ENCODE measurements around the gene SLC2A5.
A peak's percentile ranks its signal among the peaks of the same experiment; 100 is the strongest.

Gene SLC2A5

DNA sequence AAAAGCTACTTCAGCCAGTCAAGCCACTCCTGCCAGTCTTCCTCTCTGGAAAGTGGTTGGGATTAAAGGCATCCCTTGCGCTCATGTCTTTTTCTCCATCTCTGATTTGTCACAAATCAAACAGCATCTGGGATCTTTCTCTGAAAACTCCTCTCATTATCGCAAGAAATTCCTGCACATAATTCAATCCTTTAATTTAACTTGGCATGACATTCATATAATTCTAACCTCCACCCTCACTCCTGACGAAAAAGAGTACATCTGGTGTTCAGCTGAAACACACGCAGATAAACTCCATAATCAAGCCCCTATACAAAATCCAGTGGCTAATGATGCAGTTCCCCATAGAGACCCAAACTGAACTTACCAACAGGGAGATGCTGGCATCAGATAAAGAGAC lies 19.4 kb upstream of the SLC2A5 start:
- no peak overlapping the region for H3K4me3 ChIP-seq (ENCODE audit: low read length)
- no peak for DNase-seq (ENCODE audit: low read depth)
- TF ChIP-seq, protein P1, sequence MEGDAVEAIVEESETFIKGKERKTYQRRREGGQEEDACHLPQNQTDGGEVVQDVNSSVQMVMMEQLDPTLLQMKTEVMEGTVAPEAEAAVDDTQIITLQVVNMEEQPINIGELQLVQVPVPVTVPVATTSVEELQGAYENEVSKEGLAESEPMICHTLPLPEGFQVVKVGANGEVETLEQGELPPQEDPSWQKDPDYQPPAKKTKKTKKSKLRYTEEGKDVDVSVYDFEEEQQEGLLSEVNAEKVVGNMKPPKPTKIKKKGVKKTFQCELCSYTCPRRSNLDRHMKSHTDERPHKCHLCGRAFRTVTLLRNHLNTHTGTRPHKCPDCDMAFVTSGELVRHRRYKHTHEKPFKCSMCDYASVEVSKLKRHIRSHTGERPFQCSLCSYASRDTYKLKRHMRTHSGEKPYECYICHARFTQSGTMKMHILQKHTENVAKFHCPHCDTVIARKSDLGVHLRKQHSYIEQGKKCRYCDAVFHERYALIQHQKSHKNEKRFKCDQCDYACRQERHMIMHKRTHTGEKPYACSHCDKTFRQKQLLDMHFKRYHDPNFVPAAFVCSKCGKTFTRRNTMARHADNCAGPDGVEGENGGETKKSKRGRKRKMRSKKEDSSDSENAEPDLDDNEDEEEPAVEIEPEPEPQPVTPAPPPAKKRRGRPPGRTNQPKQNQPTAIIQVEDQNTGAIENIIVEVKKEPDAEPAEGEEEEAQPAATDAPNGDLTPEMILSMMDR (conservative IDR thresholded peaks at IDR 0.05; ENCODE audit: low read depth, low read length), result no peak

DNA sequence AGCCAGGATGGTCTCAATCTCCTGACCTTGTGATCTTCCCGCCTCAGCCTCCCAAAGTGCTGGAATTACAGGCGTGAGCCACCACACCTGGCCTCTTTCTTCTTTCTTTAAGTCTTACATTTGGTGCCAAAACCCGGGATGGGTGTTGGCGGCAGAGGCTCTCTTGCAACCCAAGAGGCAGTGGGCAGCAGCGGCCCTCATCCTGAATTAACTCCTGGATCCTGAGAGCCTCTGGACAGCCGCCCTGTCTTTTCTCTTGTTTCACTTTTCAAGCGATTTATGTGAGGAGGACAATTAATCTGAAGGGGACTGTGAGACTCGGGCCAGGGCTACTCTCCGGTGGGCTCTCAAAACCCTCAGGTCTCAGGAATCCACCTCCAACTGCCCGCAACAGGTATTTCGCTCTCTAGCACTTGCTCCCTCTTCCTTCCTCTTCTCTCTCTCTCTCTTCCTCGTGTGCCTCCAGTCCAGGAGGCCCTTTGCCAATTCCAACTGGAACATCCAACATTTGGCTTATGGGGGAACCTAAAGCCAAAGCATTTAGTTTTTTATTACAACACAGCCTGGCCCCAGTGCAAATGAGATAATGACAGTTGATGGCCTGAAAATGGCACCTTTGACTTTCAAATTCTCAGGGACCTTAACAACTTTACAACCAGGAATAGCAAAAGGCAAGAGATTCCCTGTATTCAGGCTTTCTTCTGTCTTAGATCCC lies 18.1 kb upstream of the SLC2A5 start:
- TF ChIP-seq, protein P1 (conservative IDR thresholded peaks at IDR 0.05; ENCODE audit: low read depth, low read length), result no peak
- H3K4me3 ChIP-seq (ENCODE audit: low read length), result no peak overlapping the region
- no peak for DNase-seq (ENCODE audit: low read depth)

DNA sequence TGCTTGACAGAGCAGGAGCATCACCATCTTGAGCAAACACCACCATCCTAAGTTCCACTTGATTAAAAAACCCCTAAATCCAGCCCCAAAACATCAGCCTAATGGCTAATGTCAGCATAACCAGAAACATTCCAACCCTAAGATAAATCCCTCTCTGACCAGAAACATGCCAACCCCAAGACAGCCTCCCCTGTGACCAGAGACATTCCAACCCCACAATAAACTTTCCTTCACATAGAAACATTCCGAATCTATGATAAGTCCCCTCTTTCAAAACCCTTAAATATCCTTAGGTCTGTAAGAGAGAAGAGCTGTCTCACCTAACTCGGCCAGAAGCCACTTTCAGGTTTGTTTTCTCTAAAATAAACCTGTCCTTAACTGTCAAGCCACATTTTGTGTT lies 17.4 kb upstream of the SLC2A5 start:
- no peak for DNase-seq (ENCODE audit: low read depth)
- H3K4me3 ChIP-seq (ENCODE audit: low read length), result no peak overlapping the region
- TF ChIP-seq, protein P1 (conservative IDR thresholded peaks at IDR 0.05; ENCODE audit: low read depth, low read length), result no peak

DNA sequence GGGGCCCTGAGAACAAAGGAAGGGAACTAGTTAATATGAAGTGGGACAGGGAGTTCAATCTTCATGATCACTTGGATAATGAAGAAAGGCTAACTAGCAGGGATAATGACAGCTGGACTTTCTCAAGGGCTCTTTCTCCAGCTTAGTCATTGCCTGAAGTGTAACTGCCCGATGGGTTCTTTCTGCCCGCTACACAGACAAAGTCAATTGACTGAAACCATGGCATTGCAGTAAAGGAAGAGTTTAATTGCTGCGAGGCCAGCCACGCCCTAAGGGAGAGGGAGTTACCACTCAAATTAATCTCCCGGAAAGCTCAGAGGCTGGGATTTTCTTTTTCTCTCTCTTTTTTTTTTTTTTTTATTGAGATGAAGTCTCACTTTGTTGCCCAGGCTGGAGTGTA lies 16.6 kb upstream of the SLC2A5 start:
- no peak overlapping the region for H3K4me3 ChIP-seq (ENCODE audit: low read length)

DNA sequence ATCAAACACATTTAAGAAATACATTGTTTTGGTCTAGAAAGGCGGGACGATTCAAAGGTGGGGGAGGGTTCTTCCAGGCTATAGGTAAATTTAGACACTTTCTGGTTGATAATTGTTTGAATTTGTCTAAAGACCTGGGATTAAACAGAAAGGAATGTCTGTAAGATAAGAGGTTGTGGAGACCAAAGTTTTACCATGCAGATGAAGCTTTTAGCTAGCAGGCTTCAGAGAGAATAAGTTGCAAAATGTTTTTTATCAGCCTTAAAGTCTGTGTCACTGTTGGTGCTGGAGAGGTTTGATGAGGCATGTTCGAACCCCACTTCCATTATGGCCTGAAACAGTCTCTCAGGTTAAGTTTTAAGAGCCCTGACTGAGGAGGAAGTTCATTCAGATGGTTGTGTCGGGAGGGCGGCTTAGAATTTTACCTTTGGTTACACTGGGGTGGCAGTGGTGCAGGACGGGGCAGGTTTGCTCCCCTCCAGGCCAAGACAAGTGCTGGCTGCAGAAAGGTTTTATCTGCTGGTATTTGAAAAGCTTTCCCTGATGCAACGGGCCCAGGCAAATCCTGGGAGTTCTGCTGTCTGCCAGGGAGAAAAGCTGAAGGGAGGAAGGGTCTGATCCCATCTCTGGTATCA lies 16.0 kb upstream of the SLC2A5 start:
- no peak for DNase-seq (ENCODE audit: low read depth)
- TF ChIP-seq, protein P1 (conservative IDR thresholded peaks at IDR 0.05; ENCODE audit: low read depth, low read length), result no peak
- no peak overlapping the region for H3K4me3 ChIP-seq (ENCODE audit: low read length)

More for the DNA sequence above, 16.6 kb upstream of the SLC2A5 start:
- DNase-seq (ENCODE audit: low read depth), result no peak
- TF ChIP-seq, protein P1 (conservative IDR thresholded peaks at IDR 0.05; ENCODE audit: low read depth, low read length), result no peak

DNA sequence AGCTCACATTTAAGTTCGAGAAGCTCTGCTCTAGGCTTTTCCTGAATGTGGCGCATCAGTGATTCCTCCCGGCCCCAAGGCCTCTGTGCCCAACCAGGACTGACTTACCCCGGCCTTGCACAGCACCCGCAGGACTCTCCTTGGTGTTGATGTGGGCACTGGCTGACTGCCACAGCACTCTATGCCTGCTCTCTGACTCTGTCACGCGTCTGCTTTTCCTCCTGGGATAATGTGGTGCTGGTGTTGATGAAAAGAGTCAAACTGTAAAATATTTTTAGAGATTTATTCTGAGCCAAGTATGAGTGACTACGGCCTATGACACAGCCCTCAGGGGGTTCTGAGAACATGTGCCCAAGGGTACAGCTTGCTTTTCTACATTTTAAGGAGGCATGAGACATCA lies 15.5 kb upstream of the SLC2A5 start:
- H3K4me3 ChIP-seq (ENCODE audit: low read length), result no peak overlapping the region
- peak; percentile 73 for DNase-seq (ENCODE audit: low read depth)
- TF ChIP-seq, protein P1 (conservative IDR thresholded peaks at IDR 0.05; ENCODE audit: low read depth, low read length), result no peak

DNA sequence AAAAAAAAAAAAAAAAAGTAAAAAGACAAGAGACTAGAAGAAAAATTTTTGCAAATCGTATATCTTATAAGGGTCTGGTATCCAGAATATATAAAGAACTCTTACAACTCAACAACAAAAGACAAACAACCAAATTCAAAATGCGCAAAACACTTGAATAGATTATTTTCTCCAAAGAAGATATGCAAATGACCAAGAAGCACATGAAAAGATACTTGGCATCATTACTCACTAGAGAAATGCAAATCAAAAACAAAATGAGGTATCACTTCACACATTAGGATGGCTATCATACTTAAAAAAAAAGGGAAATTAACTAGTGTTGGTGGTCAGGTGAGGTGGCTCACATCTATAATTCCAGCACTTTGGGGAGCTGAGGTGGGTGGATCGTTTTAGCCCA lies 12.0 kb upstream of the SLC2A5 start:
- H3K4me3 ChIP-seq (ENCODE audit: low read length), result no peak overlapping the region
- TF ChIP-seq, protein P1 (conservative IDR thresholded peaks at IDR 0.05; ENCODE audit: low read depth, low read length), result no peak
- DNase-seq (ENCODE audit: low read depth), result no peak
